GM21526 (cell line): ENCODE data around the gene MMP11.

ENCODE experiments used
- ATAC-seq: cut with Tn5 transposase; IDR thresholded peaks from one replicate; pipeline ENCODE4 v1.9.1; 2021; ENCODE audit warnings: moderate library complexity; ENCODE audit not compliant: unreplicated experiment, low FRiP score

MMP11 gene

GRCh38 chr22:23780146-23780748 lies 7.6 kb downstream of the MMP11 start:
- no peak for ATAC-seq

- ATAC-seq, result no peak
These were observed 8.4 kb downstream of the MMP11 start for GRCh38 chr22:23781065-23781464.

GRCh38 chr22:23781511-23782183 lies 9.0 kb downstream of the MMP11 start:
- ATAC-seq, result no peak

GRCh38 chr22:23782252-23782651 lies 9.6 kb downstream of the MMP11 start:
- no peak for ATAC-seq

- ATAC-seq, result no peak
These were observed 10.1 kb downstream of the MMP11 start for GRCh38 chr22:23782703-23783102.

- no peak for ATAC-seq
These were observed 10.9 kb downstream of the MMP11 start for GRCh38 chr22:23783265-23784150.

- no peak for ATAC-seq
These were observed 11.6 kb downstream of the MMP11 start for GRCh38 chr22:23784215-23784732.

GRCh38 chr22:23786261-23786710 lies 13.6 kb downstream of the MMP11 start:
- ATAC-seq, result no peak

GRCh38 chr22:23786752-23787599 lies 14.3 kb downstream of the MMP11 start, which contains the start of gene SMARCB1:
SMARCB1 (plus strand) TSS chr22:23786966; CDS start chr22:23787170, 204 bp downstream.
- ATAC-seq, result peak; percentile 56

- peak; percentile 19 for ATAC-seq
These were observed 14.9 kb downstream of the MMP11 start for GRCh38 chr22:23787600-23787896.

- ATAC-seq, result no peak
These were observed 15.3 kb downstream of the MMP11 start for GRCh38 chr22:23787910-23788309.

GRCh38 chr22:23789121-23789520 lies 16.5 kb downstream of the MMP11 start:
- no peak for ATAC-seq

- no peak for ATAC-seq
These were observed 17.0 kb downstream of the MMP11 start for GRCh38 chr22:23789638-23790037.

- ATAC-seq, result no peak
These were observed 18.4 kb downstream of the MMP11 start for GRCh38 chr22:23790819-23791737.

GRCh38 chr22:23791738-23792645 lies 19.3 kb downstream of the MMP11 start:
- ATAC-seq, result no peak

- ATAC-seq, result no peak
These were observed 20.7 kb downstream of the MMP11 start for GRCh38 chr22:23793326-23793725.

GRCh38 chr22:23796461-23796860 lies 23.8 kb downstream of the MMP11 start:
- no peak for ATAC-seq
